ENCODE measurements around the gene RAI14.

The RAI14 gene

GRCh38 chr5:34722183-34722582 is 66.1 kb downstream of the RAI14 start:
- TF ChIP-seq TAF1 (IDR thresholded peaks at IDR 0.05; ENCODE audit: borderline replicate concordance, insufficient read depth, low read length), result no peak
- no peak for TF ChIP-seq SIN3A (IDR thresholded peaks at IDR 0.05; ENCODE audit: borderline replicate concordance, insufficient read depth, low read length)
- no peak for TF ChIP-seq POLR2AphosphoS5 (IDR thresholded peaks at IDR 0.05; ENCODE audit: low read depth, low read length)
- TF ChIP-seq FOXP2 (optimal IDR thresholded peaks at IDR 0.05; ENCODE audit: borderline replicate concordance, extremely low read depth, extremely low read length, insufficient read depth), result no peak
- no peak for TF ChIP-seq REST (IDR thresholded peaks at IDR 0.05; ENCODE audit: insufficient read depth in 1 of 2, low read depth in 2 of 2, low read length in 2 of 2)

- TF ChIP-seq FOXP2 (optimal IDR thresholded peaks at IDR 0.05; ENCODE audit: borderline replicate concordance, extremely low read depth, extremely low read length, insufficient read depth) (no peak), REST (IDR thresholded peaks at IDR 0.05; ENCODE audit: insufficient read depth in 1 of 2, low read depth in 2 of 2, low read length in 2 of 2) (no peak), POLR2AphosphoS5 (IDR thresholded peaks at IDR 0.05; ENCODE audit: low read depth, low read length) (no peak)
Measured at GRCh38 chr5:34724741-34725140, 68.6 kb downstream of the RAI14 start.

- TF ChIP-seq POLR2AphosphoS5 (IDR thresholded peaks at IDR 0.05; ENCODE audit: low read depth, low read length) (no peak), SIN3A (IDR thresholded peaks at IDR 0.05; ENCODE audit: borderline replicate concordance, insufficient read depth, low read length) (no peak), REST (IDR thresholded peaks at IDR 0.05; ENCODE audit: insufficient read depth in 1 of 2, low read depth in 2 of 2, low read length in 2 of 2) (no peak), FOXP2 (optimal IDR thresholded peaks at IDR 0.05; ENCODE audit: borderline replicate concordance, extremely low read depth, extremely low read length, insufficient read depth) (no peak), TAF1 (IDR thresholded peaks at IDR 0.05; ENCODE audit: borderline replicate concordance, insufficient read depth, low read length) (no peak)
Measured at GRCh38 chr5:34728236-34728635, 72.1 kb downstream of the RAI14 start.

GRCh38 chr5:34731435-34732232 is 75.5 kb downstream of the RAI14 start:
- TF ChIP-seq POLR2AphosphoS5 (IDR thresholded peaks at IDR 0.05; ENCODE audit: low read depth, low read length), result no peak
- TF ChIP-seq REST (IDR thresholded peaks at IDR 0.05; ENCODE audit: insufficient read depth in 1 of 2, low read depth in 2 of 2, low read length in 2 of 2), result no peak
- no peak for TF ChIP-seq FOXP2 (optimal IDR thresholded peaks at IDR 0.05; ENCODE audit: borderline replicate concordance, extremely low read depth, extremely low read length, insufficient read depth)
- no peak for TF ChIP-seq TAF1 (IDR thresholded peaks at IDR 0.05; ENCODE audit: borderline replicate concordance, insufficient read depth, low read length)
- TF ChIP-seq SIN3A (IDR thresholded peaks at IDR 0.05; ENCODE audit: borderline replicate concordance, insufficient read depth, low read length), result no peak

Measured in PFSK-1 (cell line).